ENCODE results near the gene FAM53C.

The FAM53C gene

DNA sequence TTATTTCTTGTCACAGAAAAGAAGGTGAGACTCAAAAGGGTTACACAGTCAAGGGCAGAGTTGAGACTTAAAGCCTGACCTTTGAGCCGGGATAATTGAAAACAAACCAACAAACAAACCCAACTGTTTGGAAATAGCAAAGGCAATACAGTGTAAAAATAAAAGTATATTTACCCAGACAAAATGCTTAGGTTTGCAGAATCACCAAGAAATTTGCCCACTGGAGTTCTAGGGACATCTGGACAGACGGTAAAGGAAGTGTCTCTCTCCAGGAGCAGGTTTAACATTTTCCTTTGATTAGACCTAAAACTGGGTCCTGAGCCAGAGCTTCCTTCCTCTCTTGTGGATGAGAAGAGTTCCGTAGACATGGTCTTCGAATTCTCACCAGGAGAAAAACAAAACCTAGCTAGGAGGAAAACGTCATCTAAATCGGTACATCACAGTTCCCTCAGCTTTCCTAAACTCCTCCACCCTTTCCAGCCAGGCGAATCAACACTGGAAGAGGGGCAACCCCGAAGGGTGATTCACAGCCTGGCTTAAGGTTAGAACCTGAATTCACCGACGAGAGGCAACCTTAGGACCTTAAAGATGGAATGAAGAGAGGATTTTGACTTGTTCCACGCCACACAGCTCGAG lies 7.1 kb upstream of the FAM53C start:
- peak overlapping the region; percentile 68 for H3K4me3 ChIP-seq (ENCODE audit: insufficient read depth, low read length, poor library complexity, severe bottlenecking)
- H3K4me2 ChIP-seq (ENCODE audit: low read depth, low read length, poor library complexity, severe bottlenecking), result peak overlapping the region; percentile 88
- H3K36me3 ChIP-seq (ENCODE audit: low read length), result no peaks in the 10 kb centered on the region
- peak overlapping the region; percentile 56 for H3K27ac ChIP-seq (ENCODE audit: low read depth, low read length)
- no peaks in the 10 kb centered on the region for H4K20me1 ChIP-seq (ENCODE audit: low read depth, low read length)
- peak overlapping the region; percentile 88 for H2AFZ ChIP-seq (ENCODE audit: low read depth, low read length, severe bottlenecking)
- H3K9me2 ChIP-seq (replicated peaks; ENCODE audit: insufficient read depth, low read length), result no peaks in the 10 kb centered on the region
- no peaks in the 10 kb centered on the region for H3K27me3 ChIP-seq (ENCODE audit: low read length)
- peak overlapping the region; percentile 75 for H3K9ac ChIP-seq (ENCODE audit: low read length)
- peaks cover 6% of the 10 kb centered on the region for H3K79me2 ChIP-seq (ENCODE audit: insufficient read depth, low read length)
- H3F3A ChIP-seq (ENCODE audit: insufficient read depth), result no peaks in the 10 kb centered on the region
- TF ChIP-seq, protein P1, sequence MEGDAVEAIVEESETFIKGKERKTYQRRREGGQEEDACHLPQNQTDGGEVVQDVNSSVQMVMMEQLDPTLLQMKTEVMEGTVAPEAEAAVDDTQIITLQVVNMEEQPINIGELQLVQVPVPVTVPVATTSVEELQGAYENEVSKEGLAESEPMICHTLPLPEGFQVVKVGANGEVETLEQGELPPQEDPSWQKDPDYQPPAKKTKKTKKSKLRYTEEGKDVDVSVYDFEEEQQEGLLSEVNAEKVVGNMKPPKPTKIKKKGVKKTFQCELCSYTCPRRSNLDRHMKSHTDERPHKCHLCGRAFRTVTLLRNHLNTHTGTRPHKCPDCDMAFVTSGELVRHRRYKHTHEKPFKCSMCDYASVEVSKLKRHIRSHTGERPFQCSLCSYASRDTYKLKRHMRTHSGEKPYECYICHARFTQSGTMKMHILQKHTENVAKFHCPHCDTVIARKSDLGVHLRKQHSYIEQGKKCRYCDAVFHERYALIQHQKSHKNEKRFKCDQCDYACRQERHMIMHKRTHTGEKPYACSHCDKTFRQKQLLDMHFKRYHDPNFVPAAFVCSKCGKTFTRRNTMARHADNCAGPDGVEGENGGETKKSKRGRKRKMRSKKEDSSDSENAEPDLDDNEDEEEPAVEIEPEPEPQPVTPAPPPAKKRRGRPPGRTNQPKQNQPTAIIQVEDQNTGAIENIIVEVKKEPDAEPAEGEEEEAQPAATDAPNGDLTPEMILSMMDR (IDR thresholded peaks at IDR 0.05; ENCODE audit: insufficient read depth, low read length, poor library complexity, severe bottlenecking), result no peak
- no peak for TF ChIP-seq EZH2phosphoT487 (conservative IDR thresholded peaks at IDR 0.05; ENCODE audit: low read length)
- H3K9me3 ChIP-seq (ENCODE audit: insufficient read depth, low read length), result no peaks in the 10 kb centered on the region

DNA sequence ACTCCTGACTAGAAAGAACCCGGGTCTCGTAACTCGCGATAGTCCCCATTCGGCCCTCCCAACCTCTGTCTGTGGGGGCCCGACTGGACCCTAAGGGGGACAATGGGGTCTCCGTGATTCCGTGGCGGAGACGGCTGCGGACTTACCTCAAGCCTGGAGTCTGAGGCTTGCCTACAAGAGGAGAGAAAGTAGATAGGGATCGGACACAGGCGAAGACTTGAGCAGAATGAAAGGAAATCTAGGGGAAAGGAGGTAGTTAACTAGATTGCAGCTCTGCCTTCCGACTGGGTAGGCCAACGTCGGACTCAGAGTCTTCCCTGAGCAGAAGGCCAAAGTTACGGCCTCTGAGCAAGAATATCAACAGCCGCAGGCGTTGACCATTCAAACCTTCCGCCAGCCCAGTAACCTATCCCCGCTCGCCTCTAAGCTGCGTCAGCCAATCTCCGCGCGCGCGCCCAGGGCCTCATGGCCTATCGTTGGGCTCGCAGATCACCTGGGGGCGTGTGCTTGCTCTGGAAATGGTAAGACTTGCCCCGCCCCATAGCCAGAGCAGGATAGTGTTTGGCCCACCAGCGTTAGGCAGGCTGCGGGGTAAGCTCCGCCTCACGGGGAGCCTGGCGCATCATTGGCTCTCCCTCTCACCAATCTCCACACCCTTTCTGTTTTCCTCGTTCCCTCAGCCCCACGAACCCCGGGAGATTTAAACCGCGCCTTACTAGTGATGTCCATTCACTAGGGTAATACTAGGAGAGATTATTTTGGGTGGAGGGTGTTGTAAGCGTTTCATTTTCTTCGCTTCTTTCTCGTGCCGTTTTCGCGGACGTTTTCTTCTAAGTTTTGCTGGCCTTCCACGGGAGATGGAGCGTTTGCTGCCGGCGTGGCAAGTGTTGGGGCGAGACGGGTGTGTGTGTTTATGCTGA lies 6.4 kb upstream of the FAM53C start, which contains the start of gene CDC25C:
Gene CDC25C (minus strand): TSS at position 356 of the 920 bp plus-strand sequence. CDS start 624 bp downstream, outside the sequence.
- 0 out of 2 replicates have a peak, but pooled peaks cover under 1% of the 10 kb centered on the region for H3F3A ChIP-seq (ENCODE audit: insufficient read depth)
- peak within 1 kb of the TSS; percentile 98 for H2AFZ ChIP-seq (ENCODE audit: low read depth, low read length, severe bottlenecking)
- peak within 1 kb of the TSS; percentile 92 for H3K4me2 ChIP-seq (ENCODE audit: low read depth, low read length, poor library complexity, severe bottlenecking)
- H3K9ac ChIP-seq (ENCODE audit: low read length), result peak within 1 kb of the TSS; percentile 75
- no peak for TF ChIP-seq EZH2phosphoT487 (conservative IDR thresholded peaks at IDR 0.05; ENCODE audit: low read length)
- TF ChIP-seq, protein P1 (IDR thresholded peaks at IDR 0.05; ENCODE audit: insufficient read depth, low read length, poor library complexity, severe bottlenecking), result no peak
- no peaks in the 10 kb centered on the region for H3K27me3 ChIP-seq (ENCODE audit: low read length)
- H3K36me3 ChIP-seq (ENCODE audit: low read length), result no peaks in the 10 kb centered on the region
- peak within 1 kb of the TSS; percentile 85 for H3K4me3 ChIP-seq (ENCODE audit: insufficient read depth, low read length, poor library complexity, severe bottlenecking)
- peaks cover 6% of the 10 kb centered on the region for H3K79me2 ChIP-seq (ENCODE audit: insufficient read depth, low read length)
- H3K27ac ChIP-seq (ENCODE audit: low read depth, low read length), result peak within 1 kb of the TSS; percentile 56
- H3K9me3 ChIP-seq (ENCODE audit: insufficient read depth, low read length), result no peaks in the 10 kb centered on the region
- no peaks in the 10 kb centered on the region for H4K20me1 ChIP-seq (ENCODE audit: low read depth, low read length)
- H3K9me2 ChIP-seq (replicated peaks; ENCODE audit: insufficient read depth, low read length), result no peaks in the 10 kb centered on the region

DNA sequence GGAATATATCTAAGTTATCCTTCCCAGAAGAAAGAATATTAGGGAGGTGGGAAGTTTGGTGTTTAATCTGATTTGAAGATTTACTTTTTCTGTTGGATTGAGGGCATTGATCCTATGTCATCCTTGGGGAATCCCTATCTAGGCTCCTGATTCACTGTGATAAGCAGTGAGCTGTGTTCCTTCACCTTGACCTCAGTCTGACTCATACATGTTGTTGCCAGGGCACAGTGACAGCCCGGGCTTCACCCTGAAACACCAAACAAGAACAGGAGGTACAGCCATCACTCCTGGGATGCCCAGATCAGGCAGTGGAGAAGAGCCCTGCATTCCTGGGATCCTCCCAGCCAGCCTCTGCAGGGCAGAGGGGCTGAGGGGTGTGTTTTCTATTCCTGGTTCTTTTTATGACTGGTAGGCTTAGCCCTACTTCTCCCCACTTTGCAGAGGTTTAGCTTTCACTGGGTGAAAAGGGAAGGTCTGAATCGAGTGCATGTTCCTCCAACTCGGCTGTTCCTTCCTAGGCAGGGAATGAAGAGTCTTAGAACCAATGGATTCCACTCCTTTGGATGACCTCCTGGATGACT lies 3.1 kb upstream of the FAM53C start:
- Histone ChIP-seq H3K36me3 (ENCODE audit: low read length) (no peaks in the 10 kb centered on the region), H3F3A (ENCODE audit: insufficient read depth) (peaks cover 12% of the 10 kb centered on the region; the same call in 1 of the 2 replicates), H2AFZ (ENCODE audit: low read depth, low read length, severe bottlenecking) (no peak overlapping the region), H3K27ac (ENCODE audit: low read depth, low read length) (no peak overlapping the region), H3K9me2 (replicated peaks; ENCODE audit: insufficient read depth, low read length) (no peaks in the 10 kb centered on the region), H3K9me3 (ENCODE audit: insufficient read depth, low read length) (no peaks in the 10 kb centered on the region), H3K4me3 (ENCODE audit: insufficient read depth, low read length, poor library complexity, severe bottlenecking) (no peak overlapping the region), H4K20me1 (ENCODE audit: low read depth, low read length) (no peaks in the 10 kb centered on the region), H3K4me2 (ENCODE audit: low read depth, low read length, poor library complexity, severe bottlenecking) (no peak overlapping the region), H3K79me2 (ENCODE audit: insufficient read depth, low read length) (peaks cover 24% of the 10 kb centered on the region), H3K9ac (ENCODE audit: low read length) (no peak overlapping the region), H3K27me3 (ENCODE audit: low read length) (no peaks in the 10 kb centered on the region)
- TF ChIP-seq EZH2phosphoT487 (conservative IDR thresholded peaks at IDR 0.05; ENCODE audit: low read length), result no peak
- TF ChIP-seq, protein P1 (IDR thresholded peaks at IDR 0.05; ENCODE audit: insufficient read depth, low read length, poor library complexity, severe bottlenecking), result no peak

Measured in SU-DHL-6 (cell line).